GM21360 (cell line): Measurements from ENCODE around the gene TNFAIP1.
"Not testable (repeated sequence)": the region's sequence is repeated elsewhere in the genome, so short reads cannot be mapped to it uniquely, and the experiment has no call there.

Experiments used
- ATAC-seq: cut with Tn5 transposase; IDR thresholded peaks from one replicate; pipeline ENCODE4 v1.9.1; 2021; ENCODE audit warnings: mild to moderate bottlenecking, moderate library complexity; ENCODE audit not compliant: unreplicated experiment

Gene TNFAIP1

GRCh38 chr17:28335201-28335958 is at the start of gene TNFAIP1, which contains the start of gene IFT20:
TNFAIP1 (plus strand) TSS chr17:28335761; CDS start chr17:28339522, 3,761 bp downstream.
IFT20 (minus strand) TSS chr17:28335472; CDS start chr17:28331985, 3,487 bp downstream.
- peak; percentile 94 for ATAC-seq

GRCh38 chr17:28285965-28286364 is 49.6 kb upstream of the TNFAIP1 start:
- ATAC-seq = no peak

GRCh38 chr17:28290703-28291102 is 44.9 kb upstream of the TNFAIP1 start:
- no peak for ATAC-seq

- no peak for ATAC-seq
These were observed 43.7 kb upstream of the TNFAIP1 start for GRCh38 chr17:28291780-28292330.

- ATAC-seq = not testable (repeated sequence)
These were observed 42.7 kb upstream of the TNFAIP1 start for GRCh38 chr17:28292878-28293277.

- no peak for ATAC-seq
These were observed 41.6 kb upstream of the TNFAIP1 start for GRCh38 chr17:28293994-28294393.

GRCh38 chr17:28295677-28296578 is 39.6 kb upstream of the TNFAIP1 start:
- no peak for ATAC-seq

GRCh38 chr17:28298449-28298848 is 37.1 kb upstream of the TNFAIP1 start:
- ATAC-seq = no peak

- ATAC-seq = no peak
These were observed 28.6 kb upstream of the TNFAIP1 start for GRCh38 chr17:28306954-28307401.

GRCh38 chr17:28313841-28314240 is 21.7 kb upstream of the TNFAIP1 start:
- no peak for ATAC-seq

GRCh38 chr17:28315846-28316705 is 19.5 kb upstream of the TNFAIP1 start:
- ATAC-seq = no peak

- ATAC-seq = no peak
These were observed 18.2 kb upstream of the TNFAIP1 start for GRCh38 chr17:28317099-28317965.

GRCh38 chr17:28317966-28318758 is 17.4 kb upstream of the TNFAIP1 start:
- peak; percentile 10 for ATAC-seq

GRCh38 chr17:28318759-28319597 is 16.6 kb upstream of the TNFAIP1 start, which contains the start of gene TMEM97:
TMEM97 (plus strand) TSS chr17:28319200; CDS start chr17:28319240, 40 bp downstream.
- peak; percentile 81 for ATAC-seq

- no peak for ATAC-seq
These were observed 16.0 kb upstream of the TNFAIP1 start for GRCh38 chr17:28319598-28319935.

GRCh38 chr17:28320215-28321061 is 15.1 kb upstream of the TNFAIP1 start:
- no peak for ATAC-seq

GRCh38 chr17:28324267-28324745 is 11.3 kb upstream of the TNFAIP1 start:
- ATAC-seq = no peak
